Stimulated activated CD4-positive, alpha-beta T cell treated with anti-CD3 and anti-CD28 coated beads, TNF-alpha, amount 100 ng/mL, for 4 hours (primary cell): ENCODE data around the gene ZNF787.
"Not testable (repeated sequence)": the region's sequence is repeated elsewhere in the genome, so short reads cannot be mapped to it uniquely, and the experiment has no call there.

ENCODE experiments used
- DNase-seq, 3 experiments: peaks; one replicate each; pipeline ENCODE4 v3.0.0-alpha.2; 2020; ENCODE audit warnings: low read depth in 3 of 3

Gene ZNF787

DNA sequence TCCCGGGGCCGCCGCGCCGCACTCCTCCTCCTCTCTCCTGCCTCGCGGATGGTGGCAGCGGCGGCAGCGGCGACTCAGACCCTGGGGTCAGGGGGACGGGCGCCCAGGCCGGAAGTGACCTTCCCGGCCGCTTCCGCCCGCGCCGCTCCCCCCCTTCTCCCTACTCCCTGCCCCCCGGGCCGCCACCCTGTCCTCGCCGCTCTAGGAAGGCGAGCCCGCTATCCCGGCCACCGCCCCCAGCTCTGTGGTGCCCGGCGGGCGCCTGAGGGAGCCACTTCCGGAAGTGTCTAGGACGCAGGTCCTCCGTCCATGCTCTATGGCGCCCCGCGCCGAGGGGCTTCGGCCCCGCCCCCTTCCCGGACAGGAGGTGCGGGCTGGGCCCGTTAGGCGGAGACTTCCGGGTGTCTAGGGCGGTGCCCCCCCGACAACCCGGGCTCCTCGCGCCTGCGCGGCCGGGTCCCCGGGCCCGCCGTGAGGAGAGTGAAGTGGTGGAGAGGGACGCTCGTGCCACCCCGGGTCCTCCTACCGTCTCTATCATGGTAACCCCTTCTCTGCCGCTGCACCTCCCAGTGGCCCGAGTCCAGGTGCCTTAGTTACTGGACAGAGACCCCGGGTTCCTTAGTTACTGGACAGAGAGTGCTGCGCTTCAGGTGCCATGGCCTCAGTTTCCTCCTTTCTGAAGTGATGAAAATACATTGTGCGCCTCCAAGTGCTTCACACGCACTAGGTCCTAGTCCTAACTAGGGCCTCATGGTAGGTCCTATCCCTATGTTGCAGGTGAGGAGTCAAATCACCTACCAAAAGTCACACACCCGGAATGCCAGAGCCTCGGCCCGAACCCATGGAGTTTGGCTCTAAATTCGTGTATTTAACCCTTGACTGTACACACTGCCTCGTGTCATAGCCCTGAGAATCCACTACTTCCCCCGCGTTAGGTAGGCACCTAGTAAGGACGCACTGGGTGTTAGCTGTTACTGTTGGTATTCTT is at the start of gene ZNF787:
Gene ZNF787 (minus strand): TSS at position 116 of the 988 bp plus-strand sequence. CDS start 18,078 bp downstream, outside the sequence.
- peak; percentile 95 to 97 (median 96) for DNase-seq

DNA sequence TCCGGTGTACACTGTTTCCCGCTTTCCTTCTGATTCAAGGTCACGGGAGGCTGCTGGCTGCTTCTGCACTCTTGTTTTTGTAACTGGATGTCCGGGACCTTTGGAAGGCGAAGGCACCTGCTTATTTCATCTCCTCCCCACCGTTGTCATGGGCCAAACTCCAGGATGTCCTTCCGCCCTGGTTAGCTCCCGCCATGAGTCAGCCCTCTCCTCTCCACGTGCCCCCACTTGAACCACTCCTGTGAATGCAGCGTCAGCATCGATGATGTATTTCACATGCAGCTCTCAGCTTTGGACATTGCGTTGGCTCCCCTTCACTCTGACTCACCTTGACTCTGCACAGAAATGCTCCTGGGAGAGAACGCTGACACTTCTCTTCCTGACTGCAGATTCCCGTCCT is 49.2 kb upstream of the ZNF787 start:
- DNase-seq = no peak

GRCh38 chr19:56167064-56167578 is 46.0 kb upstream of the ZNF787 start:
- no peak for DNase-seq

GRCh38 chr19:56163097-56163496 is 42.0 kb upstream of the ZNF787 start:
- no peak for DNase-seq

- DNase-seq = no peak
Measured at GRCh38 chr19:56162258-56162657, 41.2 kb upstream of the ZNF787 start.

- no peak for DNase-seq
Measured at GRCh38 chr19:56161534-56161933, 40.4 kb upstream of the ZNF787 start.

DNA sequence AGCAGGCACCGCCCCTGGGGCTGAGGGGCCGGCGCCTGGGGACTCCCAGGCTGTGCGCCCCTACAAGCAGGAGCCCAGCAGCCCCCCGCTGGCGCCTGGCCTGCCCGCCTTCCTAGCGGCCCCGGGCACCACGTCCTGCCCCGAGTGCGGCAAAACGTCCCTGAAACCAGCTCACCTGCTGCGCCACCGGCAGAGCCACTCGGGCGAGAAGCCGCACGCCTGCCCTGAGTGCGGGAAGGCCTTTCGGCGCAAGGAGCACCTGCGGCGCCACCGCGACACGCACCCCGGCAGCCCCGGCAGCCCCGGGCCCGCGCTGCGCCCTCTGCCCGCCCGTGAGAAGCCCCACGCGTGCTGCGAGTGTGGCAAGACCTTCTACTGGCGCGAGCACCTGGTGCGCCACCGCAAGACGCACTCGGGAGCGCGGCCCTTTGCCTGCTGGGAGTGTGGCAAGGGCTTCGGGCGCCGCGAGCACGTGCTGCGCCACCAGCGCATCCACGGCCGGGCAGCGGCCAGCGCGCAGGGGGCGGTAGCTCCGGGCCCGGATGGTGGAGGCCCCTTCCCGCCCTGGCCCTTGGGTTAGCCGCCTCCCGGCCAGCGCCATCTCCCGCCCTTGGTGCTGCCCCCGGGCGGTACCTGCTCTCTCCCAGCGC is 38.7 kb upstream of the ZNF787 start:
- no peak for DNase-seq

DNA sequence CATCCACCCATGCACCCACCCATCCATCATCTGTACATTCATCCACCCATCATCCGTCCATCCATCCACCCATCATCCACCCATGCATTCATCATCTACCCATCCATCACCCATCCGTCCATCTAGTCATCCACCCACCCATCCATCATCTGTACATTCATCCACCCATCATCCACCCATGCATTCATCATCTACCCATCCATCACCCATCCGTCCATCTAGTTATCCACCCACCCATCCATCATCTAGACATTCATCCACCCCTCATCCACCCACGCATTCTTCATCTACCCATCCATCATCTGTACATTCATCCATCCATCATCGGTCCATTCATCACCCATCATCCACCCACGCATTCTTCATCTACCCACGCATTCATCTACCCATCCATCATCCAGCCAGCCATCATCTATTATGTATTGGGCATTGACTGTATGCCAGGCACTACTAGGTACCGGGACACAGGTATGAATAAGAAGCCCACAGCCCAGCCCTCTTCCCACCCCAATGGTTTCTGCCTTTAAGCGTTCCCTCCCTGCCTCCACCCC is 38.0 kb upstream of the ZNF787 start:
- no peak for DNase-seq

DNA sequence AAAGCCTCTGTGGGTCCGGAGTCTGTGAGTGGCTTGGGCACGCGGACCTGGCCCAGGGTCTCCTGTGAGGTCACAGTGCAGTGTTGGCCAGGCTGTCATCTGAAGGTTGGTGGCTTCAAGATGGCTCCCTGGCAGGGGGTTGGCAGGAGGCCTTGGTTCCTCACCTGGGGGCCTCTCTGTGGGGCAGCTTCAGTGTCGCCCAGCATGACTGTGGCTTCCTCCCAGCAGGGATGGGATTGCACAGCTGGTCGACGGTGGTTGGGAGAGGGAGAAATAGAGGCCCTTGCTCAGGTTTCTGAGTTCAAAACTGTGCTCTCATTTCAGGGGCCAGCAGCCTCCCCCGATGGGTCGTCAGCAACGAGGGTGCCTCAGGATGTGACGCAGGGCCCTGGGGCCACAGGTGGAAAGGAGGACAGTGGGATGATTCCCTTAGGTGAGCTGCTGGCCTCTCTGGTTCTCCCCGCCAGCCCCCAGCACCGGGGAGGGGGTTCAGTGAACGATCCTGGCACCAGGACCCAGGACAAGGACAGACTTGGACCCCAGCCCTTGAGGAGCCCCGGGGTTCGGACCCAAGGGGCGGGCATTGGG is 37.2 kb upstream of the ZNF787 start:
- DNase-seq = no peak

GRCh38 chr19:56156768-56157167 is 35.7 kb upstream of the ZNF787 start:
- no peak for DNase-seq

- no peak for DNase-seq
Measured at GRCh38 chr19:56155124-56155687, 34.1 kb upstream of the ZNF787 start.

DNA sequence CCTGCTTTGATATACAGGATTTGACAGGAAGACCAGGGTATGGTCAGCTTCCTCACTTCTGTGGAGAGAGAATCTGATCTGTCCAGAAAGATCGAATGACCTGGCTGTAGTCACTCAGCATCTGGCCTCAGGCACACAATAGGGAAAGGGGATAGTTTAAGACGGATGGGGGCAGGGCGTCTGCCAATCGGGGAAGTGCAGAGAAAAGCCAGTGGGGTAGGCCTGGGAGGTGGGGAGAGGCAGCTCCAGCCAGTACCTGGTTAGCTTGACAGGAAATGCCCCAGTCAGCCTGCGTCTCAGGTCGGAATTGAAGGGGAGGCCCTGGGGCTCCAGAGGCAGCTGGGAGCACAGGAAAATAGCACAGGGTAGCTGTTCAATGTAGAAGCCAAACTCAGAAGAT is 32.4 kb upstream of the ZNF787 start:
- no peak for DNase-seq

GRCh38 chr19:56152644-56153043 is 31.5 kb upstream of the ZNF787 start:
- DNase-seq = no peak

DNA sequence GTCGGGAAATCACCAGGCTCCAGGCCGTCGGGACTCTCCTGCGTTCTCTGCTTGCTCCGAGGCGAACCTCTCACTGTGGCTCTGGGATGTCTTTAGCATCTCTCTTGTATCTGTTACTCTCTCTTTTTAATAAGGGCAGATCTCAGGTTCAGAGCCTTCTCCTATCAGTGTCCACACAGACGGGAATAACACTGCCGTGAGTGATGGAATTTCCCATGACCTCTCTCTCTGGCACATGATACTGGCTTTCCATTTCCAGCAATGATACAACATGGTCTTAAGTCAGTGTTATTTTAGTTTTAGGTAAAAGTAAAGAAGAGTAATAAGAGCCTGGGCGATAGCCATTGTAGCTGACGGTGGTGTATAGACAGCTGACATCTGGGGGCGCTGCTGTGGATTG is 29.3 kb upstream of the ZNF787 start:
- DNase-seq = no peak

DNA sequence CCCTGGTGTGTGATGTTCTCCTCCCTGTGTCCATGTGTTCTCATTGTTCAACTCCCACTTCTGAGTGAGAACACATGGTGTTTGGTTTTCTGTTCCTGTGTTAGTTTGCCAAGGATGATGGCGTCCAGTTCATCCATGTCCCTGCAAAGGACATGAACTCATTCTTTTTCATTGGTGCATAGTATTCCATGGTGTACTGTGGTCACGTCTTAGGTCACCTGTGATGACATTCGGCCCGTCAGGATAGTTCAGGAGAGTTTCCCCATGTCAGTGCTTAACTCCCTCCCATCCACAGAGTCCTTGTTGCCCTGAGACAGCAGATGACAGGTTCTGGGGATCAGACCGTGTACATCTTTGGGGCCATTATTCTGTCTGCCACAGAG is 28.6 kb upstream of the ZNF787 start:
- DNase-seq = no peak

- DNase-seq = not testable (repeated sequence)
Measured at GRCh38 chr19:56148955-56149655, 28.0 kb upstream of the ZNF787 start.

- no peak for DNase-seq
Measured at GRCh38 chr19:56148096-56148495, 27.0 kb upstream of the ZNF787 start.

DNA sequence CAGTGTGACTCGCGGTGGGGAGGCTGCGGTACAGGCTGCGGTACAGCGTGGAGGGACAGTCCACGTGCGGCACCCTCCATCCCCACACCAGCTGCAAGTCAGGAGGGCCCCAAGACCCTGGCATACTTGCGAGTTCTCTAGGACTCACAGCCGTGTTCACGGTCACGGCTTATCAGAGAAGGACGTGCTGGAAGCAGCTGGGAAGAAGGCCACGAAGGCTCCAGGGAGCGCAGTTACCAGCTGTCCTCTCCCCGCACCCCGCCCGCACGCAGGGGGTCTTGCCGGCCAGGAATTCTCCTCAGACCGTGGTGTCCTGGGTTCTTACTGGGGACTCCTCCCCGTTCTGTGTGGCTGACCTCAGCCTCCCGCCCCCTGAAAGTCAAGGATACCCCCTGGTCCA is 26.2 kb upstream of the ZNF787 start:
- no peak for DNase-seq

GRCh38 chr19:56146904-56147303 is 25.8 kb upstream of the ZNF787 start:
- DNase-seq = no peak

DNA sequence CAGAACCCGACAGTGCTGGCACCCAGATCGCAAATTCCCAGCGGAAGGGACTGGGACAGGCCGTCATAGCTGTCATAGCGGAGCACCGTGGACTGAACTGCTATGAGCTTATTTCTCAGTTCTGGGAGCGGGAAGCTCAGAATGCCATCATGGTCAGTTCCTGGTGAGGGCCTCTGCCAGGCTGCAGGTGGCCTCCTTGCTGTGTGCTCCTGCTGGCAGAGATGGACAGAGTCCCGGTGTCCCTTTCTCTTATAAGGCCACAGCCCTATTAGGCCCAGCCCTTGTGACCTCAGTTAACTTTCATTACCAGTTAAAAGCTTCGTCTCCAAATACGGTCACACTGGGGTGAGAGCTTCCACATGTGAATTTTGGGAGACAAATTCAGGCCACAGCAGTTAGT is 24.6 kb upstream of the ZNF787 start:
- no peak for DNase-seq

- DNase-seq = no peak
Measured at GRCh38 chr19:56144831-56145230, 23.7 kb upstream of the ZNF787 start.
